NB4 (cell line): ENCODE results near the gene NUTM2B.
"Not testable (repeated sequence)": the region's sequence is repeated elsewhere in the genome, so short reads cannot be mapped to it uniquely, and the experiment has no call there.

ENCODE experiments used
- CTCF ChIP-seq: IDR thresholded peaks from one replicate; pipeline ENCODE4 v1.5.1; 2012; ENCODE audit warnings: low read depth, low read length
- POLR2A ChIP-seq: IDR thresholded peaks from 2 replicates; pipeline ENCODE4 v1.6.1; 2011; ENCODE audit warnings: mild to moderate bottlenecking; ENCODE audit not compliant: insufficient read length; ENCODE audit errors: extremely low read depth

- TF ChIP-seq CTCF, POLR2A: not testable (repeated sequence)
These were observed 14.2 kb upstream of the NUTM2B start for GRCh38 chr10:79688798-79689197.
